IPS-11a (cell line): ENCODE data around the gene FA2H.
"Not testable (repeated sequence)": the region's sequence is repeated elsewhere in the genome, so short reads cannot be mapped to it uniquely, and the experiment has no call there.

ENCODE experiments used
- H3K4me3 ChIP-seq: one replicate; pipeline ENCODE4 v1.5.1; 2013; ENCODE audit warnings: low read depth, low read length, control low read depth

The FA2H gene, protein sequence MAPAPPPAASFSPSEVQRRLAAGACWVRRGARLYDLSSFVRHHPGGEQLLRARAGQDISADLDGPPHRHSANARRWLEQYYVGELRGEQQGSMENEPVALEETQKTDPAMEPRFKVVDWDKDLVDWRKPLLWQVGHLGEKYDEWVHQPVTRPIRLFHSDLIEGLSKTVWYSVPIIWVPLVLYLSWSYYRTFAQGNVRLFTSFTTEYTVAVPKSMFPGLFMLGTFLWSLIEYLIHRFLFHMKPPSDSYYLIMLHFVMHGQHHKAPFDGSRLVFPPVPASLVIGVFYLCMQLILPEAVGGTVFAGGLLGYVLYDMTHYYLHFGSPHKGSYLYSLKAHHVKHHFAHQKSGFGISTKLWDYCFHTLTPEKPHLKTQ

DNA sequence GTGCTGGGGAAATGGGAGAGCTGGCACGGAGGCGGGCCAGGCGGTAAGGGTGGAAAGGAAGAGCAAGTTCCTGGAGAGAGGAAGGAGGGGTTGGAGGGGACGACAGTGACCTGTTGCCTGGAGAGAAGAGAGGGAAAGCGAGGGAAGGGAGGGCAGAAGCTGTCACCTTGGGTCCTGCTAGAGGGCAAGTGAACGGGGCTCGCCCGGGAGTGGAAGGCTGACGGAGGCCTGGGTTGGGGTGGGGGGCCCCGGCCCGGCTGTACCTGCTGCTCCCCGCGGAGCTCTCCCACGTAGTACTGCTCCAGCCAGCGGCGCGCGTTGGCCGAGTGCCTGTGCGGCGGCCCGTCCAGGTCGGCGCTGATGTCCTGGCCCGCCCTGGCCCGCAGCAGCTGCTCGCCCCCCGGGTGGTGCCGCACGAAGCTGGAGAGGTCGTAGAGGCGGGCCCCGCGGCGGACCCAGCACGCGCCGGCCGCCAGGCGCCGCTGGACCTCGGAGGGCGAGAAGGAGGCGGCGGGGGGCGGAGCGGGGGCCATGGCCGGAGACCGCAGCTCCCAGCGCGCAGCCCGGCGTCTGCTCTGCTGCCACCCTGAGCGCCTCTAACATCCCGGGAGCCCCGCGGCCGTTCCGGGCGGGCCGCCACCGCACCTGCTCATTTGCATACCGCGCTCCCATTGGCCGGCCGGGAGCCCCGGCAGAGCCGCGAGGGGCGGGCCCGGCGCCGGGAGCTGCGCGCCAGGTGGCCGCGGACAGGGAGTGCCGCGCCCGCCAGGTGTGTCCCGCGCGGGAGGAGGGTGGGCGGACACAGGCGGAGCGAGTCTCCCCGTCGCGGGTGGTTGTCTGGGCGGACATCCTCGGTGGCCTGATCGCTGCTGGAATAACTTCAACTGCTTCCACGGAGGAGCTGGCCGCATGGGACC, at the start of gene FA2H:
Gene FA2H, minus strand, starts transcription at position 598 of the 917 bp plus-strand sequence. Its CDS starts 65 bp downstream, at position 533.
- H3K4me3 ChIP-seq: peak within 1 kb of the TSS; percentile 58

DNA sequence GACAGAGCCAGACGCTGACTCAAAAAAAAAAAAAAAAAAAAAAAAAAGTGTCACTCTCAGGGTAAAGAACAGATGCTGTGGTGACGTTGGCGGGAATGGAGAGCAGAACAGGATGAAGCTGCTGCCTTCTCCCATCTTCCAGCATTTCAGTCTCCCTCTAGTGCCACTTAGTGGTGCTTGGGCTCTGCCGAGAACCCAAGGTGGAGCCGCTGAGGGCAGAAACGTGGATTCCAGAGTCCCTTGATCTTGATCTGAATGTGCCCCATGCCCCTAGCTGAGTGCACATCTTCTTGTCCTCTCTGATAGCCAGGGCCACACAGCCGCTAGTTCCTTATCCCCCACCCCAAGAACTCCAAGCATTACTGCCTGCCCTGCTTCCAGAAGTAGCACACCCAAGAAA, 43.2 kb upstream of the FA2H start:
- no peak overlapping the region for H3K4me3 ChIP-seq

DNA sequence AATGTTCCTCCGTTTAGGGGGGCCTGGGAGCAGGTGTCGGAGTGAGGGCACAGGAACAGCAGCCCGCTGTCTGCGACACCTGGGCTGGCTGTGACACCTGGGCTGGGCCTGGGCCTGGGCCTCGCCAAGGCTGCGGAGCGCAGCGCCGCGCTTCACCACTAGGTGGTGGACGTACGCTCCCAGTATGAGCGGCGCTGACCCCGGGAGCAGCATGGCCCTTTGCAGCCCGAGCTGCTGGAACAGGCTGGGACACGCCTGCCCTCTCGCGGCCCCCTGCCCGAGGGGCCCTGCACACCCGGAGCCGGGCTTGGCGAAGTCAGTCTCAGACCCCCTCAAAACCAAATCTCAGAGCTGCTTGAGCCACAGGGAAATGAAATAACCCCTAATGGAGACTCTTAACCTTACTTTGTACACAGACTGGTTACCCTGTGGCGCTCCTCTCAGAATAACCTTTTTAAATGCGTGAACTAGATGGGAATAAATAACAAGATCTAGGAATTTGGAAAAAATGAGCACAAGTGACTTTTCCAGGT, 38.6 kb upstream of the FA2H start:
- no peak overlapping the region for H3K4me3 ChIP-seq

DNA sequence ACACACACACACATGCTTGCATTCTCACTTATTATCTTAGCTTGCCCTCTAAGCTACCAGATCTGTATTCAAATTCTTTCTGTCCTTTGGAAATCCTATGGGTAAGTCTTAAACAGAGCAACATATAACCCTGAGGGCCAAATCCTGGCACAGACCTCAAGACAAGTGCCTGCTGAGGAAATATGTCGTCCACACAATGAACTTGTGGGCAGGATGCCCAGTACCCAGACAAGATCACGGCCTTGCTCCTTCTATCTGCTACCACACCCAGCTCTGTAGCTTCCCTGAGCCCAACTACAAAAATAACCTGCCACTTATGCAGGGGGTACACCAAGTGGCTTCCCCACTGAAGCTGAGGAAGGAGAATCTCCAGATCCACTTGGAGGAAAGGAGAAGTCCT, 37.3 kb upstream of the FA2H start:
- no peak overlapping the region for H3K4me3 ChIP-seq

DNA sequence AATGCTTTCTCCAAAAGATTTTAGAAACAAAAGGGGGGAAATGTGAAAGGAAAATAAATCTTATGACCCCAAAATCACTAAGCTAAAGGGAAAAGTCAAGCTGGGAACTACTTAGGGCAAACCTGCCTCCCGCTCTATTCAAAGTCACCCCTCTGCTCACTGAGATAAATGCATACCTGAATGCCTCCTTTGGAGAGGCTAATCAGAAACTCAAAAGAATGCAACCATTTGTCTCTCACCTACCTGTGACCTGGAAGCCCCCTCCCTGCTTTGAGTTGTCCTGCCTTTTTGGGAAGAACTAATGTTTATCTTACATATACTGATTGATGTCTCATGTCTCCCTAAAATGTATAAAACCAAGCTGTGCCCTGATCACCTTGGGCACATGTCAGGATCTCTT, 36.6 kb upstream of the FA2H start:
- H3K4me3 ChIP-seq: not testable (repeated sequence)

DNA sequence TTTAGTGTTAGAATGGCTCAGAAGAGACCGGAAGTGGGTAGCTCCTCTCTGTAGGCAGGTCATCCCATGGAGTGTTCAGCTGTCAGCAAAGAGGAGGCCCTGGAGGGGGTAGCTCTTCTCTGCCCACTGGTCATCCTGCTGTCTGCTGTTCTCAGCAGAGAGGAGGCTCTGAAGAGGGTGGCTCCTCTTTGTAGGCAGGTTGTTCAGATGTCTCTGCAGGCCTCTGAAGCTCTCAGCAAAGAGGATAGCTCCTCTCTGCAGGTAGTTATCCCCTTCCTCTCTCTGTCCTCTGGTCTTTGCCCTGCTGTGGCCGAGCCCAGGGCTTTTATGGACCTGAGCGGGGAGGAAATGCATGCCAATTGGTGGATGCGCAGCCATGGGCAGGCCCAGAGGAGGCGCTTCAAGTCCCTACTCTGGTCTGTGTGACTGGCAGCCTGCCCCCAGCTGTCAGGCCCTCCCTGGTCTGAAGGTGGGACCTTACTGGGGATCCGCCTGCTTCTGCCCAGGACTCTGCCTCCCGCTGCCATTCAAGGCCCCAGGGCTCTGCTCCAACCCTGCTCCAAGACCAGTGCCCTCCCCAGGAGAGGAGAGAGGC, 32.5 kb upstream of the FA2H start:
- H3K4me3 ChIP-seq: no peak overlapping the region

DNA sequence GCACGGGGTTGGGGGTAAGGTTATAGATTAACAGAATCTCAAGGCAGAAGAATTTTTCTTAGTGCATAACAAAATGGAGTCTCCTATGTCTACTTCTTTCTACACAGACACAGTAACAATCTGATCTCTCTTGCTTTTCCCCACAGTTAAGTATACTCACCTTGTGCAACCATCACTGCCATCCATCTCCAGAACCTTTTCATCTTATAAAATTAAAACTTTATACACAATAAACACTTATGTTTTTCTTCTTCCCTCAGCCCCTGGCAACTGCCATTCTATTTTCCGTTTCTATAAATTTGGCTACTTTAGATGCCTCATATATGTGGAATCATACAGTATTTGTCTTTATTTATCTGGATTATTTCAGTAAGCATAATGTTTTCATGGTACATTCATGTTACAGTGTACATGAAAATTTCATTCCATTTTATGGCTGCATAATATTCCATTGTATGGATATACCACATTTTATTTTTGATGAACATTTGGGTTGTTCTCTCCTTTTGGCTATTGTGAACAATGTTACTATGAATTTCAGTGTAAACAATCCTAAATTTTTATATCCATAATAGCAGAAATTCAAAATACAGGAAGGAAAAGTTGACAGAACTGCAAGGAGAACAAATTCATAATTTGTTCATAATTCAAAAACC, 25.7 kb upstream of the FA2H start:
- H3K4me3 ChIP-seq: no peak overlapping the region

DNA sequence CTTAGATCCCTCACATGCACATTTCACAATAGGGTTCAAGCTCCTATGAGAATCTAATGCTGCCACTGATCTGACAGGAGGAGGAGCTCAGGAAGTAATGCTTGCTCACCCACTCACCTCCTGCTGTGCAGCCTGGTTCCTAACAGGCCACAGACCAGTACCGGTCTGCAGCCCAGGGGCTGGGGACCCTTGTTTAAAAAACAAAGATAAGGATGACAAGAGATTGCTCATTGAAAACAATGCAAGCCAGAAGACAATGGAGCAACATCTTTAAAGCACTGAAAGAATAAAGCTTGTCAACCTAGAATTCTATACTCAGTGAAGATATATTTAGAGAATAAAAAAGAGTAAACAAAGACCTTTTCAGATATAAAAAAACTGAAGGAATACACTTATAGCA, 22.8 kb upstream of the FA2H start:
- no peak overlapping the region for H3K4me3 ChIP-seq

DNA sequence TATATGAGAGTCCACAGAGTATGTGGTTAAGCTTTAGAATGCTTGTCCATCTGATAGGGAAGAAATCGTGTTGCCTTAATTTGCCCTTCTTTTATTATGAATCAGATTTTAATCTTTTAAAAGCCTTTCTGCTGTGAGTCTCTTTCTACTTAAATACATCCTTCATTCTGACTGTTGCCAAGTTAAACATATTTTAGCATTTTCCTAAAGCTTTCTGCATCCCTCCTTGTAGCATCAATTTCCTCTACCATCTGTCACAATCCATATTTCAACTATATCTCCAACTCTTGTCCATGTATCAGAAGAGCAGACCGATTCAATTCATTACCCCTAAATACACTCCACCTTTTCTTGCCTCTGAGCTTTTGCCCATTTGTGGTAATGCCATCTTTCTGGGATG, 20.5 kb upstream of the FA2H start:
- no peak overlapping the region for H3K4me3 ChIP-seq

DNA sequence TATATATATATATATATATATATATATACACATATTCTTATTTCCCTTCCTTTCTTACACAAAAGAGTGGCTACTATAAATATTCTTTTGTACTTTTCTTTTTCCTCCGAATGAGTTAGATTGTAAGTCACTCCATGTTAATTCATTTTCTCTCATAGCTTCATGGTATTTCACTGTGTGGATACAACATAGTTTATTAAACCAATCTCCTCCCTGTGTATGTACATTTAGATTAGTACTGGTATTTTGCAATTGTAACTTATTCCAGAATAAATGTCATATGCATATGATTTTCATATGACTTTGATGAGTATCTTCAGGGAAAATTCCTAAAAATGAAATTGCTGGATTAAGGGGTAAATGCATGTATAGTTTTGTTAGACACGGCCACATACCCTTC, 20.0 kb upstream of the FA2H start:
- no peak overlapping the region for H3K4me3 ChIP-seq

DNA sequence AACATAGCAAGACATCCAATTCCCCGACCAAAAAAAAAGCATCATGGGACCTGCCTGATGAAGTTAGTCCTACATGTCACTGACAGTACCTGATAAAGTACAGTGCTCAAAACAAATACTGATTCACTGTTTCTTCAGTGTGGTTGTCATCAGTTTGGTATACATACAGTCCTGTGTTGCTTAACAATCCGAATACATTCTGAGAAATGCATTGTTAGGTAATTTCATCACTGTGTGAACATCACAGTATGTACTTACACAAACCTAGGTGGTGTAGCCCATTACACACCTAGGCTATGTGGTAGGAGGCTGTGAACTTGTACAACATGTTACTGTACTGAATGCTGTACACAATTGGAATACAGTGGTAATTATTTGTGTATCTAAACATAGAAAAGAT, 19.0 kb upstream of the FA2H start:
- no peak overlapping the region for H3K4me3 ChIP-seq

DNA sequence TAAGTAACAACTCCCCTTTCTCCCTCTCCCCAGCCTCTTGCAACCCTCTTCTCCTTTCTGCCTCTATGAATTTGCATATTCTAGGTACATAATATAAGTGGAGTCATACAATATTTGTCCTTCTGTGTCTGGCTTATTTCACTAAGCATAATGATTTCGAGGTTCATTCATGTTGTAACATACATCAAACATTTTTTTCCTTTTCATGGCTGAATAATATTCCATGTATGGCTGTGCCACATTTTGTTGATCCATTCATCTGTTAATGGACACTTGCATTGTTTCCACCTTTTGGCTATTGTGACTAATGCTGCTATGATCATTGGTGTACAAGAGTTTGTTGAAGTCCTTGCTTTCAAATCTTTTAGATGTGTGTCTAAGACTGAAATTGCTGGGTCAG, 17.6 kb upstream of the FA2H start:
- H3K4me3 ChIP-seq: no peak overlapping the region

DNA sequence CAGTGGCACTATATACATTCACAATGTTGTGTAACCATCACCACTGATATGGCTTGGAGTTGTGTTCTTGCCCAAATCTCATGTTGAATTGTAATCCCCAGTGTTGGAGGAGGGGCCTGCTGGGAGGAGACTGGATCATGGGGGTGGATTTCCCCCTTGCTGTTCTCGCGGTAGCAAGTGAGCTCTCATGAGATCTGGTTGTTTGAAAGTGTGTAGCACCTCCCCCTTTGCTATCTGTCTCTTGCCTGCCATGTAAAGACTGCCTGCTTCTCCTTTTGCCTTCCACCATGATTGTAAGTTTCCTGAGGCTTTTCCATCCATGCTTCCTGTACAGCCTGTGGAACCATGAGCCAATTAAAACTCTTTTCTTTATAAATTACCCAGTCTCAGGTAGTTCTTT, 17.1 kb upstream of the FA2H start:
- not testable (repeated sequence) for H3K4me3 ChIP-seq

DNA sequence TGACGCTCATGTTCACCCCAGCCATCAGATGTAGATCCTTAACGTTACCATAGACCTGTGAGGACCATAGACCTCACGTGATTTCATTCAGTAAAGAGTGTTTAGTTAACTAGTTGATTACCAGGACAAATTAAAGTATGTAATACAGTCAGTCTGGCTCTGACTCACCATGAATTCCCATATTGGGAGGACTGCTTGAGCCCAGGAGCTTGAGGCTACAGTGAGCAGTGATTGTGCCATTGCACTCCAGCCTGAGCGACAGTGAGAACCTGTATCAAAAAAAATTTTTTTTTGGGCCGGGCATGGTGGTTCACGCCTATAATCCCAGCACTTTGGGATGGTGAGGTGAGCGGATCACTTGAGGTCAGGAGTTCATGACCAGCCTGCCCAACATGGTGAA, 13.5 kb upstream of the FA2H start:
- no peak overlapping the region for H3K4me3 ChIP-seq

DNA sequence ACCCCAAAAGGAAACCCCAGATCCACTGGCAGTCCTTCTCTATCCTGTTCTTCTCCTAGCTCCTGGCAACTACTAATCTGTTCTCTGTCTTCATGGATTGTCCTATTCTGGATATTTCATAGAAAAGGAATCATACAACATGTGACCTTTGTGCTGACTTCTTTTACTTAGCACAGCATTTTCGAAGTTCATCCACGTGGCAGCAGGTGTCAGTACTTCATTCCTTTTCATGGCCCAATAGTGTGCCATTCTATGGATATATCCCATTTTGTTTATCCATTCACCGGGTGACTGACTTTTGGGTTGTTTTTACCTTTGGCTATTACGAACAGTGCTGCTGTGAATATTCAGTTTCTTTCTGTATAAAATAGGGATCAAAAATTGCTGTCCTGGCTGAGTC, 10.4 kb upstream of the FA2H start:
- no peak overlapping the region for H3K4me3 ChIP-seq

DNA sequence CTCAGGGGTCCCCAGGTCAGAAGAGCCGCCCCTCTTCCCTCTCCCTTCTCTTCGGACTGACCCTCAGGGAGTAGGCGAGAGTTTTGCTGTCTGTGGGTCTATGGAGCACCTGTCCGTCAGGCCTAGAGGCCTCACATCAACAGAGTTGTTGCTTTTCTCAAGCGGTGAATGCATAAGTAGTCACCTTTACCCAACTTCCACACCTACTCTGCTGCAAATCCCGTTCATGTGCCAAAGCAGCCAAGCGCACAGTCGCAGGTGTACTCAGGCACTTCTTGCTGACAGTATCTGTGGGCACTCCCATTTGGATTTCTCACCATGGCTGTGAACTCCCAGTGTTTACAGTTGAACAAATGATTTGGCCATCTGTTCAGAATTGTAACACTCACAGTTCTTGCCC, 4.0 kb upstream of the FA2H start:
- H3K4me3 ChIP-seq: no peak overlapping the region

DNA sequence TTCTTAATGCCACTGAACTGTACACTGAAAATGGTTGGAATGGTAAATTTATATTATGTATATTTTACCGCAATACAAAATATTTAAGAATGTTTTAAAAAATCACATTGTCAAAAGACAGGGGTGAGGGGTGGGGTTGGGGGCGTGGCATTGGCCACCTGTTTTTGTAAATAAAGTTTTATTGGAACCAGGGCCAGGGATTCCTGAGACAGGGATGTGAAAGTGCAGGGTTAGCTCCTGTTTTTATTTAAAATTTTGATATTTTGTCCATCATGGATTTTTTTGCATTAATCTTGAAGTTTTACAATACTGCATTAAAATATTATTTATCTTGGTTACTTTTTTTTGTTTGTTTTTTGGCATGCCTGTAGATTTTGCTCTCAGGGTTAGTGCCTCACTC, 2.3 kb upstream of the FA2H start:
- H3K4me3 ChIP-seq: no peak overlapping the region

DNA sequence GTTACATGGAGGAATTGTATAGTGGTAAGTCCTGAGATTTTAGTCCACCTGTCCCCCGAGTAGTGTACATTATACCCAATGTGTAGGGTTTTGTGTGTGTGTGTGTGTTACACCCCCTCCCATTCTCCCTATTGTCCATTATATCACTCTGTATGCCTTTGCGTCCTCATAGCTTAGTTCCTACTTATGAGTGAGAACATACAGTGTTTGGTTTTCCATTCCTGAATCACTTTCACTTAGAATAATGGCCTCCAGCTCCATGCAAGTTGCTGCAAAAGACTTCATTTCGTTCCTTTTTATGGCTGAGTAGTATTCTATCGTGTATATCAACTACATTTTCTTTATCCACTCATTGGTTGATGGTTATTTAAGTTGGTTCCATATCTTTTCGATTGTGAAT, 635 bp upstream of the FA2H start:
- peak overlapping the region; percentile 43 for H3K4me3 ChIP-seq

DNA sequence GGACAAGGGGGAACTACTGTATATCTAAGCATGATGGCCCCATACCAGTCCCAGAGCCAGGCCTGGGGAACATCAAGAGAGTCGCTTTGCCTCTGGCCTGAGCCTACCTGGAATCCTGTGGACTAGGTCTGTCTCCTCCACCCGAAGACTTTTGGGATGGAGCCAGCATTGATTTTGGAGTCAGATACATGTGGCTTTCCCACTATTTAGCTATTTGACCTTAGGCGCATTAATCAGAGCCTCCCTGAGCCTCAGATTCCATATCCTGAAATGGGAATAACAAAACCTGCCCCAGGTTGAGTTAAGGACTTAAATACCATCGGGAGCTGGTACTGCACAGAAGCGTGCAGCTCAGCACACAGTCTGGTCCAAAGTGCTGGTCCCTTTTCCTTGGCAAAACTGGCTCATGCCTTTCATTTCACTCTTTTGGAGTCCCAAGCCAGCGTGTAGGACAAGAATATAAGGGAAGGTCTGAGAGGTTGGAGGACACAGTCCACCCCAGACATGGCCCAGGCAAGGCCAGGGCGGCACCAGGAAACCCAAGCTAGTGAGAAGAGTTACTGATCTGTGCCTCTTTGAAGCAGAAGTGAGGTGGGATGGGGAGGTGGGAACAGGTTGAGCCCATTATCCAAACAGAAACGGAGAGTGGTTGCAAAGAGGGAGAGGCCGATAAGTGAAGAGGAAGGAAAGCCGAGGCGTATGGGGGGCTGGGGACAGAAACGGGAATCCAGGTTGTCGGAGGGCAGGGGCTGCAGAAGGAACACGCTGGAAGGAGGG, 986 bp downstream of the FA2H start:
- peak overlapping the region; percentile 58 for H3K4me3 ChIP-seq

DNA sequence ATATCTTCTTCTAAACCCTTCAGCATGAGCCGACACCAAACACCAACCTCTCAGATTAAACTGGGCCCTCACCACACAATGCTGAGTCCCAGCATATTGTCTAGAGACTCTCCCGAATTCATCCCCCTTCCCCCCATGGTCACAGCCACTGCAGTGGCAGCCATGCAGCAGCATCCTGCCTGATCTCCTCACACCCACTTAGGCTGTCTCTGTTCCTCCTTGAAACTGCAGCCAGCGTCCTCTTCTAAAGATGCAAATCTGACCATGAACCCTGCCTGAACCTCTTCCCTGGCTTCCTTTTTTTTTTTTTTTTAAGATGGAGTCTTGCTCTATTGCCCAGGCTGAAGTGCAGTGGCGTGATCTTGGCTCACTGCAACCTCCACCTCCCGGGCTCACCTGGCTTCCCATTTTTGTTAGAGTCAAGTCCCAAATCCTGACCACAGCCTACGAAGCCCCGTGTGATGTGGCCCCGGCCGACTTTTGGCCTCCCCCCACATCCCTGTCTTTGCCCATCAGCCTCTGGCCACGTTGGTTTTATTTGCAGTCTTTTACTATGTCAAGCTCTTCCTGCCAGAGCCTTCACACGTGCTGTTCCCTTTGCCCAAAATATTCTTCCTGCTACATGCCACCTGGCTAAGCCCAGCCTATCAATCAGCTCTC, 2.8 kb downstream of the FA2H start:
- H3K4me3 ChIP-seq: no peak overlapping the region
